ENCODE results near the gene PLA2G4B.

GRCh38 chr15:41873711-41874110, 35.1 kb downstream of the PLA2G4B start:
- TF ChIP-seq TCF7 (CRISPR knock-in tag; IDR thresholded peaks at IDR 0.05; ENCODE audit: low read depth) (no peak), CDX4 (CRISPR knock-in tag; IDR thresholded peaks at IDR 0.05; ENCODE audit: borderline replicate concordance) (no peak), ATF2 (CRISPR knock-in tag; IDR thresholded peaks at IDR 0.05; ENCODE audit: borderline replicate concordance, low read depth) (no peak)
